ENCODE results near the gene LRRC18. TPM values are rescaled to one million over a fixed set of nuclear protein-coding genes. Genes with fewer than 3 reads are reported as not detected.

The LRRC18 gene
- total and polyA plus RNA-seq, 3 experiments from 2014 or later = not detected

- ChIA-PET POLR2A (no interaction called here), CTCF (no interaction called here)
- Histone ChIP-seq H3K9me3 (ENCODE audit: low read length) (no peaks in the 10 kb centered on the region), H3K27me3 (ENCODE audit: insufficient read depth, low read length, poor library complexity, severe bottlenecking) (no peaks in the 10 kb centered on the region), H3K4me3 (ENCODE audit: low read length) (no peak overlapping the region), H3K27ac (ENCODE audit: low read depth, low read length) (no peak overlapping the region), H3K36me3 (ENCODE audit: insufficient read depth, low read length) (no peaks in the 10 kb centered on the region), H3K4me1 (ENCODE audit: insufficient read depth, low read length) (no peaks in the 10 kb centered on the region)
- Mint-ChIP-seq H3K36me3 (no peaks in the 10 kb centered on the region), H3K27ac (no peak overlapping the region), H3K9me3 (peaks cover 0 to 3% (median 0%) of the 10 kb centered on the region in 5 donors), H3K27me3 (no peaks in the 10 kb centered on the region), H3K4me1 (no peaks in the 10 kb centered on the region), H3K4me3 (no peak overlapping the region)
- DNase-seq = no peak
These were observed 1.9 kb upstream of the LRRC18 start for GRCh38 chr10:48941427-48942075.

DNA sequence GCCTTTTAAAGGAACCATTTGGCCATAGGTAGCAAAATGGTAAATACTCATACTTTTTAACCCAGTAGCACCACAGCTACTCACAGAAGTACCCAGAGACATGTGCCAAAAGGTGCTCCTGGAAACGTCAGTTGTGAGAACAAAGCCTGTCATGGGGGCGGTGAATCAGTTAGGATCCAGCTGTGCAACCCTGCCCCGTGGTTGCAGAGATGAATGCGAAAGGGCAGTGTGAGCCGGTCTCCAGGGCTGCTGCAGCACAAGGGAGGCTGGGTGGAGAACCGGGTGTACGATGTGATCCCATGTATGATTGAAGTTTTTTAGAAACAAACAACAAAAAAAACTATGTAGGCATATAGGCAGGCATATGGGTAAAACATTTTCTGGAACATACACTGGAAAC, 1.3 kb upstream of the LRRC18 start:
- Histone ChIP-seq H3K4me1 (ENCODE audit: insufficient read depth, low read length) (no peaks in the 10 kb centered on the region), H3K9me3 (ENCODE audit: low read length) (no peaks in the 10 kb centered on the region), H3K27ac (ENCODE audit: low read depth, low read length) (no peak overlapping the region), H3K27me3 (ENCODE audit: insufficient read depth, low read length, poor library complexity, severe bottlenecking) (no peaks in the 10 kb centered on the region), H3K4me3 (ENCODE audit: low read length) (no peak overlapping the region), H3K36me3 (ENCODE audit: insufficient read depth, low read length) (no peaks in the 10 kb centered on the region)
- Mint-ChIP-seq H3K4me3 (no peak overlapping the region), H3K36me3 (no peaks in the 10 kb centered on the region), H3K27ac (no peak overlapping the region), H3K4me1 (no peaks in the 10 kb centered on the region), H3K27me3 (no peaks in the 10 kb centered on the region), H3K9me3 (peaks cover 0 to 3% (median 0%) of the 10 kb centered on the region in 5 donors)
- DNase-seq = no peak
- ChIA-PET CTCF (no interaction called here), POLR2A (no interaction called here)

DNA sequence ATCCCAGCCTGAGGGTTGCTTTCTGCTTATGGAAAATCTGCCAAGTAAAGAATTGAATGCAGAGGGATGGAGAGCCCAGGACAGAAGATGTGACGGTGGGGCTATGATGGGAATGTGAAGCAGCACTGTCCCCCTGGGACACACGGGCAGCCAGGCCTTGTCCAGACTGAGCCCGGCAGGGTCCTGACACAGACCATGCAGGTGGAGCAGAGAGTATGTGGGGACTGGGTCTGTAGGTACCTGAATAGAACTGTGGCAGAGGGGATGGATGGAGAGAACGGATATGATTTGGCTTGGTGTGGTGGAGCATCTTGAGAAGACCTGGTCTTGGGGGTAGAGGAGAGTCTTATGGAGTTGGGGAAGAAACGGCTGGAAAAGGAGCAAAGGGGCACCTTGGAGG, 732 bp upstream of the LRRC18 start:
- Mint-ChIP-seq H3K27ac (no peak overlapping the region), H3K4me3 (no peak overlapping the region), H3K36me3 (no peaks in the 10 kb centered on the region), H3K9me3 (peaks cover 0 to 3% (median 0%) of the 10 kb centered on the region in 5 donors), H3K27me3 (no peaks in the 10 kb centered on the region), H3K4me1 (no peaks in the 10 kb centered on the region)
- Histone ChIP-seq H3K27me3 (ENCODE audit: insufficient read depth, low read length, poor library complexity, severe bottlenecking) (no peaks in the 10 kb centered on the region), H3K27ac (ENCODE audit: low read depth, low read length) (no peak overlapping the region), H3K36me3 (ENCODE audit: insufficient read depth, low read length) (no peaks in the 10 kb centered on the region), H3K4me3 (ENCODE audit: low read length) (no peak overlapping the region), H3K9me3 (ENCODE audit: low read length) (no peaks in the 10 kb centered on the region), H3K4me1 (ENCODE audit: insufficient read depth, low read length) (no peaks in the 10 kb centered on the region)
- DNase-seq = no peak
- ChIA-PET CTCF (no interaction called here), POLR2A (no interaction called here)

DNA sequence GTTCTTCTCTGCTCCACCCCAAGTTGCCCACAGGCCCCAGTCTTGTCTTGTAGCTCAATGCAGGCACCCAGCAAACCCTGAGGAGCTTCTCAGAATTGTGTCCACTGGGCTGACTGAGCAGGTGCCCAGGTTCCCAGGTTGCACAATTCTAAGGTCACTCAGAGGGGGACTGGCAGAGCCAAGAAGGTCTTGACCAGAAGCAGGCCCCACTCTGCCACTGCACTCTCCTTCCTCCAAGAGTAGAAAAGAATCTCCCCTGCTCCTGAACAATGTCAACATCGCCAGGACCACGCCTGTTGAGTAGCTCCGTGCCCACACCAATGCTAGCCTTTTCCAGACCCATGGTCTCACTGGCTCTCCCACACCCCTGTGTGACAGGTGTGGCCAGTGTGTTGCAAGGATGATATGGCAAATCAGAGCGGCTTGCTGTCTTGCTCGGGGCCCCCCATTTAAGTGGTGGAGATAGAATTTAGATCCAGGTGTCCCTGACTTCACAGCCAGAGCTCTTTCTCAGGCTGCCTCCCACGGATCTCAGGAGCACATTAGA, 577 bp downstream of the LRRC18 start:
- Mint-ChIP-seq H3K4me3 (no peak overlapping the region), H3K4me1 (no peaks in the 10 kb centered on the region), H3K27me3 (no peaks in the 10 kb centered on the region), H3K9me3 (peaks cover 0 to 3% (median 0%) of the 10 kb centered on the region in 5 donors), H3K27ac (no peak overlapping the region), H3K36me3 (no peaks in the 10 kb centered on the region)
- DNase-seq = no peak
- POLR2A ChIA-PET = no interaction called here
- Histone ChIP-seq H3K27me3 (ENCODE audit: insufficient read depth, low read length, poor library complexity, severe bottlenecking) (no peaks in the 10 kb centered on the region), H3K36me3 (ENCODE audit: insufficient read depth, low read length) (no peaks in the 10 kb centered on the region), H3K4me3 (ENCODE audit: low read length) (no peak overlapping the region), H3K9me3 (ENCODE audit: low read length) (no peaks in the 10 kb centered on the region), H3K4me1 (ENCODE audit: insufficient read depth, low read length) (no peaks in the 10 kb centered on the region), H3K27ac (ENCODE audit: low read depth, low read length) (no peak overlapping the region)
- CTCF ChIA-PET = no interaction called here

GRCh38 chr10:48938281-48938680, 1.4 kb downstream of the LRRC18 start:
- Histone ChIP-seq H3K9me3 (ENCODE audit: low read length) (no peaks in the 10 kb centered on the region), H3K27me3 (ENCODE audit: insufficient read depth, low read length, poor library complexity, severe bottlenecking) (no peaks in the 10 kb centered on the region), H3K4me3 (ENCODE audit: low read length) (no peak overlapping the region), H3K4me1 (ENCODE audit: insufficient read depth, low read length) (no peaks in the 10 kb centered on the region), H3K36me3 (ENCODE audit: insufficient read depth, low read length) (no peaks in the 10 kb centered on the region), H3K27ac (ENCODE audit: low read depth, low read length) (no peak overlapping the region)
- Mint-ChIP-seq H3K27ac (no peak overlapping the region), H3K4me3 (no peak overlapping the region), H3K4me1 (no peaks in the 10 kb centered on the region), H3K9me3 (peaks cover 0 to 3% (median 0%) of the 10 kb centered on the region in 5 donors), H3K27me3 (no peaks in the 10 kb centered on the region), H3K36me3 (no peaks in the 10 kb centered on the region)
- CTCF ChIA-PET = no interaction called here
- POLR2A ChIA-PET = no interaction called here
- no peak for DNase-seq

DNA sequence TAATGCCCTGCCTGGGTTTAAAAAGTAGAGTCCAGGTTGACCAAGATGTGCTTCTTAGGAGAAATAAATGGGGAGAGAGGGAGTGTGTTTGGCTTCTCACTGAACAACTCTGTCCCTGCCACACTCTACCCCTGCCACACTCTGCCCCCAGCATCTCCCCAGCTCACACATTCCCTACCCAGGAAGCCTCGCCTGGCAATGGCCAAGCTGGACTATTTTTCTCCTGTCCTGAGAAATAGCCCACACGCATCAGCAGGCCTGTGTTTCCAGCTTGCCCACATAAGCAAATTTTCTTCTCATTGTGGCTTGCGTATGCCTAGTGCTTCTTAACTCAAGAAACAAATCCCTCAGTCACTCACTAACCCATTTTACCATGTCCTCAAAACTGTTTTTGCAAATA, 1.8 kb downstream of the LRRC18 start:
- Histone ChIP-seq H3K36me3 (ENCODE audit: insufficient read depth, low read length) (no peaks in the 10 kb centered on the region), H3K27me3 (ENCODE audit: insufficient read depth, low read length, poor library complexity, severe bottlenecking) (no peaks in the 10 kb centered on the region), H3K4me1 (ENCODE audit: insufficient read depth, low read length) (no peaks in the 10 kb centered on the region), H3K4me3 (ENCODE audit: low read length) (no peak overlapping the region), H3K9me3 (ENCODE audit: low read length) (no peaks in the 10 kb centered on the region), H3K27ac (ENCODE audit: low read depth, low read length) (no peak overlapping the region)
- ChIA-PET CTCF (no interaction called here), POLR2A (no interaction called here)
- DNase-seq = no peak
- Mint-ChIP-seq H3K4me3 (no peak overlapping the region), H3K4me1 (no peaks in the 10 kb centered on the region), H3K9me3 (peaks cover 0 to 3% (median 0%) of the 10 kb centered on the region in 5 donors), H3K36me3 (no peaks in the 10 kb centered on the region), H3K27ac (no peak overlapping the region), H3K27me3 (no peaks in the 10 kb centered on the region)

DNA sequence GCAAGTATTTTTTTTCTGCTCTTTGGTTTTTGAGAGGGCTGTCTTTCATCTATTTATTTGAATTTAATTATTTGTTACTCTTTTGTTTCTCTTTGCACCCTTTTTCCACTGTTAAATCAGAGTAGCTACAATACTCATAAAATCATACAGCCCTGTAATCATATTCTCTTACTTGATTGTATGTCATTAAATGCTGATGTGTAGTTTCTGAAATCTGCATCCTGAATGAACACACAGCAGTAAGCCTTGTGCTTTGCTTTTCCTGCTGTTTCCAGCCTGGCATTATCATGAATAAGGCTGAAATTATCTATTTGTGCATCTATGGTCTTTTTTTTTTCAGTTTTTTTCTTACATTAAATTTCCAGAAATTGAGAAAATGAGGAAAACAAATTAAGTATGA, 4.1 kb downstream of the LRRC18 start:
- CTCF ChIA-PET = no interaction called here
- no peaks in the 10 kb centered on the region for H3K27me3 Mint-ChIP-seq
- H3K4me1 Mint-ChIP-seq = no peaks in the 10 kb centered on the region
- no peaks in the 10 kb centered on the region for H3K27me3 ChIP-seq (ENCODE audit: insufficient read depth, low read length, poor library complexity, severe bottlenecking)
- no peaks in the 10 kb centered on the region for H3K9me3 ChIP-seq (ENCODE audit: low read length)
- H3K27ac ChIP-seq (ENCODE audit: low read depth, low read length) = no peak overlapping the region
- H3K36me3 ChIP-seq (ENCODE audit: insufficient read depth, low read length) = no peaks in the 10 kb centered on the region
- no peaks in the 10 kb centered on the region for H3K4me1 ChIP-seq (ENCODE audit: insufficient read depth, low read length)
- H3K27ac Mint-ChIP-seq = no peak overlapping the region
- H3K36me3 Mint-ChIP-seq = no peaks in the 10 kb centered on the region
- POLR2A ChIA-PET = no interaction called here
- H3K4me3 Mint-ChIP-seq = no peak overlapping the region
- no peak overlapping the region for H3K4me3 ChIP-seq (ENCODE audit: low read length)
- peaks cover 0 to 3% (median 0%) of the 10 kb centered on the region in 5 donors for H3K9me3 Mint-ChIP-seq
- no peak for DNase-seq

DNA sequence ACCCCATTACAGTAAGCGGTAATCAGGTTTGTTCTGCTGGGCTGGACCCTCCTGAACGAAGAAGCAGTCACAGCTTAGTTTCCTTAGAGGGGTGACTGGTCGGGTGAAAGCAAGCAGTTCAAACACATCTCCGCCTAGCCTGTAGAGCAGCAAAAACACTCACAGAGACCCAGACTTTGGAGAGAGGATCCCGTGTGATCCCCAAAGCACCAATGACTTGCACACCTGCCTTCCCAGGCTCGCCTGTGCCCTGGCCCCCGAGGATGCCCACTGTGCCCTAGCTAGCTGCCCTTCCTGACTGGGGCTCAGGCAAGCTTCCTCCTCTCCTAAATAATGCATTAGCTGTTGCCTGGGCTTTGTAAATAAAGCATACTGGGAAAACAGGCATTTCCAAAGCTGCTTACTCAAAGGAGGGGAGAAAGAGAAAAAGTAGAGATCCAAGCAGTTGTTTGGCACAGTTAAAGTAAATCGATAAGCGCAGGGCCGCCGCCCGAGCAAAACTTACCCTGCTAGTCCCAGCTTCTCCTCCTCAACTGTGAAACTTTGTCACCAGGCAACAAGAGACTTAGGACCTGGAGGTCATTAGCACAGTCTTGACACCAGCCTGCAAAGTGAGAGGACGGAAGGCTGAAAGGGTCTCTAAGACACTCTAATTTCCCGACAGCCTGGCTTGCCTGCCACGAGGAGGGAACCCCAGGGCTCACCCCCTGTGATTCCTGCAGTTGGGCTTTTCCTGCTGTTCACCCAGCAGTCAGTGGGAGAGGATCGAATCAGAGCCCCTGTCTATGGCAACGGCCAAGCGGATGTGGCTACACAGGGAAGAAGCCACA, 4.8 kb downstream of the LRRC18 start:
- no peaks in the 10 kb centered on the region for H3K9me3 Mint-ChIP-seq
- no peak overlapping the region for H3K4me3 ChIP-seq (ENCODE audit: low read length)
- DNase-seq = no peak
- H3K36me3 Mint-ChIP-seq = no peaks in the 10 kb centered on the region
- no peak overlapping the region for H3K27ac ChIP-seq (ENCODE audit: low read depth, low read length)
- CTCF ChIA-PET = no interaction called here
- POLR2A ChIA-PET = no interaction called here
- H3K4me1 Mint-ChIP-seq = no peaks in the 10 kb centered on the region
- H3K9me3 ChIP-seq (ENCODE audit: low read length) = no peaks in the 10 kb centered on the region
- peaks cover 0 to 1% of the 10 kb centered on the region in 2 donors for H3K27me3 Mint-ChIP-seq
- H3K27ac Mint-ChIP-seq = no peak overlapping the region
- no peaks in the 10 kb centered on the region for H3K4me1 ChIP-seq (ENCODE audit: insufficient read depth, low read length)
- H3K4me3 Mint-ChIP-seq = no peak overlapping the region
- H3K36me3 ChIP-seq (ENCODE audit: insufficient read depth, low read length) = no peaks in the 10 kb centered on the region
- H3K27me3 ChIP-seq (ENCODE audit: insufficient read depth, low read length, poor library complexity, severe bottlenecking) = no peaks in the 10 kb centered on the region

All from CD8-positive, alpha-beta memory T cell (primary cell).